ENCODE data around the gene ARF6.
"Not testable (repeated sequence)": the region's sequence is repeated elsewhere in the genome, so short reads cannot be mapped to it uniquely, and the experiment has no call there.

Gene ARF6

DNA sequence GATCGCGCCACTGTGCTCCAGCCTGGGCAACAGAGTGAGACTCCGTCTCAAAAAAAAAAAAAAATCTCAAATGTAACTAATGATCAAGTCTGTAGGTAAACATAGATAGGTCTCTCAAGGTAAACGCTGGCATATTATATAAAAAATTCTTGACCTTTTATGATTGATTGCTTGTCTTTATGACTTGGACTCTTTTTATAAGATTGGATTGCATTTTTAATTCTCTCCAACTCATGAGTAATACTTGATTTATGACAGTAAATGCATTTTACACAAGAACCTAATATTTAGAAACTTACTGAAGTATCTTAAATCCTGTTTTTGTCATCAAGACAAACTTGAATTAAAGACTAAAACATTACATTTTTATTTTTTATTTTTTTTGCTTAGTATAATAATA, 16.1 kb downstream of the ARF6 start:
- DNase-seq: no peak

DNA sequence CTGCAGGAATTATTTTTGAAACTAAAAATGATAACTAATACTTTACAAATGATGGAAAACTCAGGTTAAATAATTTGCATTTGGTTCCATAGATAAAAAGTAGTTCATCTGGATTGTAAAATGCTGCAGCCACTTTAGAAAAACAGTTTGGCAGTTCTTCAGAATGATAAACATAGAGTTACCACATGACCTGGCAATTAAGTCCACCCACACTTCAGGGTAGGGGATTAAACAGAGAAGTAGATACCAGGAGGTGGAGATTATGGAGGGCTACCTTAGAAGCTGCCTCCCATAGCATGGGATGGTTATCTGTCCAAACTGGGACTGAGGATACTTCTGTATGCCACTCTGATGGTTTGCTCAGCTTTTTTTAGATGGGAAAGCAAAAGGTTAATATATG, 22.2 kb downstream of the ARF6 start:
- DNase-seq: no peak

DNA sequence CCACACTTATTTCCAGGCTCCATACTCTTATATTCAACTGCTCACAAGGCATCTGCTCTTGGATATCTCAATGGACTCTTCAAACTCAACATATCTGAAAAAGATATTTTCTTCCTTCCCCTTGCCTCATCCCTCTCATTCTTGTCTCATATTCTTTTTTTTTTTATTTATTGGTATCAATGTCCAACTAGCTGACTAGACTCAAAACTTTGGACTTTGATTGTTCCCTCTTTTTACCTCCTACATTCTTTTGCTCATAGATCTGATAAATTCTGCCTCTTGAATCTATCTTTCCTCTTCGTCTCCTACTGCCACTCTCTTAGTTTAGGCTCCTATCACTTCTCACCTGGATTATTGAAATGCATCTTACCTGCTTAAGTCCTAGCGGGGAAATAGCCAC, 25.8 kb downstream of the ARF6 start:
- DNase-seq: no peak

DNA sequence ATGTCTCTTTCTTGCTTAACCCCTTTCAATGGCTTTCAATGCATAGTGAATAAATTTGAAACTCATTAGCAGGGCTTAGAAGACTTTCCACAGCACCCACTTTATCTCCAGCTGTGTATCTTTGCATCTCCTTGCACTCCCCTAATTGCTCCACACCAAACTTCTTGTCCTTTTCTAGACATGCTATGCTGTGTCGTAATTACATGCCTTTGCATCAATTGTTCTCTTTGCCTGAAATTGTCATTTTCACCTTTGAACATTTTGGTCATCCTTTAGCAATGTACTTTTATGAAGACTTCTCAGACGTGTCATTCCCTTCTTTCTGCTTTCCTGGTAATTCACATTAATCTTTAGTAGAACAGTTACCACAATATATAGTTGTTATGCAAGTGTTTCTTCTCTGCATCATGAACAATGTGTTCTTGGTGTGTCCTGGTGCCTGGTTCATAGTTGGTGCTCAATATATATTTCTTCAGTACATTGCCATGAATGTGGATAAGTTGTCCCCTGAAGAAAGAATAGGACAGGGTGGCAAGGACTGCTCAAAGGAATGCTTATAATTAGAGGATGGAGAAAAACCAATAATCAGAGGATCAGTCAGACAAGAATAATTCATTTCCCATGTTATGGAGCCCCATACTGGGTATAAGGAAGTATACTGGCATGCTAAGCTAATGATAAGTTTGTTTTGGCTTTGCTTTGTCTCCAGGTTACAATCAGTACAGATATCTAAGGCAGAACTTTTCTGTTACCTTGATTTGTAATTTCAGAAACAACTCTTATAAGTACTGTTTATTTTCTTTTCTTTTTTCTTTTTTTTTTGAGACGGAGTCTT, 27.2 kb downstream of the ARF6 start:
- peak; percentile 3 for DNase-seq

DNA sequence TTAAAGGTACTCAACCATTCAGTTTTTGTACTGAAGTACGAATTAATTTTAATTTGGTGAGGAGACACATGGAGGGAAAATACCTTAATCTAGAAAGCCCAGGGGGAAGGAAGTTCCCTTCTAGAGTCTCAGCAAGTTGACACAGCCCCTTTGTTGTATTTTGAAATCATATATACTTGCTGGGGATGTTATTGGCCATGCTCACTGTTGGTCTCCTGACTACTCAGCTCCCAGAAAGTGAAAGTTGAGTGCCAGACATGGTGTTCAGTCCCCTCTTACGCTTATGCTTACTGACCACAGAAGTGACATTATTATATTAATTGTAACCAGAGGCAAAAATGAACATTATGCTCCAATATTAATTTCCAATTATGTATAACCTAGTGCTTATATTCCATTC, 28.1 kb downstream of the ARF6 start:
- DNase-seq: no peak

DNA sequence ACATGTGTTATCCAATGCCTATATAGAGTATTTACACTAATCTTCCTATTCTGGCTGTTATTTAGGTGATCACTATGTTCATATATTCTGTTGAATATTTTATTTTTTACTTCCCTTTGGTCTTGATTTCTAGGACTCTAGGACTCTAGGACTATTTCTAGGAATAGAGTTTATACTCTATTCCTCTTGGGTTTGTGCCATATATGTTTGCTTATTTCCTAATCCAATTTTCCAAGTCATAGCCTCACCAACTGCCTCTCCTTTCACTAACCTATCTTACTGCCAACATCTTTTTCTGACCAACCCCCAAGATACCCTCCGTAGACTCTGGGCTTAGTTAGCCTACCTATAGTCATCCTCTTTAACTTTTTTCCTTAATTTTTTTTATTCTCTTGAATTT, 28.5 kb downstream of the ARF6 start:
- DNase-seq: no peak

DNA sequence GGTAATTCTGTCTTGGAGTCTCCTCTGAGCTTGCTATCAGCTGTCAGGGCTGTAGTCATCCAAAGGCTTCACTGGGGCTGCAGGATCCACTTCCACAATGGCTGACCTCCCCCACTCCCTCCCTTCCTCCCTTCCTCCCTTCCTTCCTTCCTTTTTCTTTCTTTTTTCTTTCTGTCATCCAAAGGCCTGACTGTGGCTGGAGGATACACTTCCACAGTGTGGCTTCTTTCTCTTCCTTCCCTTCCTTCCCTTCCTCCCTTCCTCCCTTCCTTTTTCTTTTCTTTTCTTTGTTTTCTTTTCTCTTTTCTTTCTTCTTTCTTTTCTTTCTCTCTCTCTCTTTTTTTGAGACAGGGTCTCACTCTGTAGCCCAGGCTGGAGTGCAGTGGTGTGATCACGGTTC, 30.6 kb downstream of the ARF6 start:
- no peak for DNase-seq

DNA sequence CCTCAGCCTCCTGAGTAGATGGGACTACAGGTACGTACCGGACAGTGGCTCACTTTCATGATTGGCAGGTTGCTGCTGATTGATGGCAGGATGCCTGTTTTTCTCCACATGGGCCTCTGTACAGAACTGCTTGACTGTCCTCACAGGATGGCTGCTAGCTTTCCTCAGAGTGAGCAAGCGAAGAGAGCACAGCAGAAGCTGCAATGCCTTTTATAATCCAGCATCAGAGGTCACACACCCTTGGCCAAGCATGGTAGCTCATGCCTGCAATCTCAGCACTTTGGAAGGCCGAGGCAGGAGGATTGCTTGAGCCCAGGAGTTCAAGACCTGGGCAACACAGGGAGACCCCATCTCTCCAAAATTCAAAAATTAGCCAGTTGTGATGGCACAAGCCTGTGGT, 31.0 kb downstream of the ARF6 start:
- no peak for DNase-seq

DNA sequence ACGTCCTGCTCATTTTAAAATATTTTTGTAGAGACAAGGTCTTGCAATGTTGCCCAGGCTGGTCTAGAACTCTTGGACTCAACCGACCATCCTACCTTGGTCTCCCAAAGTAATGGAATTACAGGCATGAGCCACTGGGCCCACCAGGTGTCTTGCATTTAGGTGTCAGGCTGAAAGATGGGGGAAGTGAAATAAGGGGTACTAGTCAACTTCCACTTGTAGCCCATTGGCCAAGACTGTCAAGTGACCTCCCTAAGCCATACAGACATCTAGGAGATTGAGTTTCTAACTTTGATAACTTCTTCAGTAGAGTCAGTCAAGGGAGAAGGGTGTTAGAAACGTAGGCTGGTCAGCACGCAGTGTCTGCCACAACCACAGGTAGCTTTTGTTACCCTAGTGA, 32.0 kb downstream of the ARF6 start:
- DNase-seq: no peak

DNA sequence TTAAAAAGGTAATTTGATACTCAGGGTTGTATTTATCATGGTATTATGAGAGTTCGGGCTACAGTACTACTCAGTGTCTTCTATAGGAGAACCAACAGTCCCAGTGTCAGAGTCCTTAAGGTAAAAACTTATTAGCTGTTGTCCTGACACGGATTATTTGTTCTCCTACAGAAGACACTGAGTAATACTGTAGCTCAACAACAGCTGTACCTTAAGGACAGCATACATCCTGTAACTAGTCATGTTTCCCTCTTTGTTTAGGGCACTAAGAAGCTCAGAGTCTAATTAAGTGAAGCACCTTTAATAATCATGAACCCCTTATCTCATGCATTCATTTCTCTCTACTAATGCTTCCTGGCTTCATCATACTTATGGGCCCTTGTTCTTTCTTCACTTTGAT, 33.9 kb downstream of the ARF6 start:
- DNase-seq: peak; percentile 10

DNA sequence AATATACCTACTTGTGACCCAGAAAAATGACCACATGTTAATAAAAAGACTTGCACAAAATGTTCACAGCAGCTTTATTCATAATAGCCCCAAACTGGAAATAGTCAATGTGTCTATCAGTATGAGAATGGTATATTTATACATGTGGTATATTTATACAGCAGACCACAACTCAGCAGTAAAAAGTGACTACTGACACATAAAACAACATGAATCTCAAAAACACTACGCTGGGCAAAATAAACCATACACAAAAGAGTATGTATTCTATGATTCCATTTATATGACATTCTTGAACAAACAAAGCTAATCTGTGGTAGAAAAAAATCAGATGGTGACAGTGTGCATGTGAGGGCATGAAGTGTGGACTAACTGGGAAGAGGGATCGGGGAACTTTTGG, 35.1 kb downstream of the ARF6 start:
- DNase-seq: no peak

DNA sequence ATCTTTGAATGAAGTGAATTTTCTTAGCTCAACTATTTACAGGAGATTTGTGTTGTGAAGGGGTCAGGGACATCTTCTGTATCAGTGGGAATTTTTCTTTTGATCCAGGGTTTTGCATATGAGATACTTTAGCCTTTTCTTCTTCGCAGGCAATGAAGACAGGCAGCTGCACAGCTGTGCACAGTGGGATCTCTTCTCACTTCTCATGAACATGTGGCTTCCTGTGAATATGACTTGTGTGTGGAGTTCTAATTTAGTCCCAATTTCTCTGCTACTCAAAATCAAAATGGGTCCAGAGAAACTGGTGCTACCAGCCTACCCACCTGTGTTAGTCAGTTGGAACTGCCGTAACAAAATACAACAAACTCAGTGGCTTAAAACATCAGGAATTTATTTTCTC, 37.8 kb downstream of the ARF6 start:
- no peak for DNase-seq

DNA sequence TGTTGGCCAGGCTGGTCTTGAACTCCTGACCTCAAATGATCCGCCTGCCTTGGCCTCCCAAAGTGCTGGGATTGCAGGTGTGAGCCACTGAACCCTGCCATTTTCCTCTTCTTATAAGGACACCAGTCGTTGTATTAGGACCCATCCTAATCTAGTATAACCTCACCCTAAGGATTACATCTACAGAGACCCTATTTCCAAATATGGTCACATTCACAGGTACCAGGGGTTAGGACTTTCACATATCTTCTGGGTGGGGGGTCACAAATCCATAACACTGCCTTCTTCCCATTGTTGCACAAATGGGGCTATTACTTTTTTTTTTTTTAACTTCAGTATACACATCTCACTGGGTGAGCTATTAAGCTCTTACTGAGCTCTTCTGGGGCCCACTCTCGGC, 38.6 kb downstream of the ARF6 start:
- no peak for DNase-seq

DNA sequence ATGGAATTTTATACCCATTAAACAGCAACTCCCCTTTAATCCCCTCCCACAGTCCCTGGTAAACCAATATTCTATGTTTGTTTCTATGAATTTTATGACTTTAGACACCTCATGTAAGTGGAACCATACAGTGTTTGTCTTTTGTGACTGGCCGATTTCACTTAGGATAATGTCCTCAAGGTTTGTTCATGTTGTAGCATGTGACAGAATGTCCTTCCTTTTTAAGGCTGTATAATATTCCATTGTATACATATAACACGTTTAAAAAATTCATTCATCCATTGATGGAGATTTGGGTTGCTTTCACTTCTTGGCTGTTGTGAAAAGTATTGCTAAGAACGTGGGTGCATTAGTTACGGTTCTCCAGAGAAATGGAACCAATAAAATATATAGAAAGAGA, 40.2 kb downstream of the ARF6 start:
- DNase-seq: no peak

DNA sequence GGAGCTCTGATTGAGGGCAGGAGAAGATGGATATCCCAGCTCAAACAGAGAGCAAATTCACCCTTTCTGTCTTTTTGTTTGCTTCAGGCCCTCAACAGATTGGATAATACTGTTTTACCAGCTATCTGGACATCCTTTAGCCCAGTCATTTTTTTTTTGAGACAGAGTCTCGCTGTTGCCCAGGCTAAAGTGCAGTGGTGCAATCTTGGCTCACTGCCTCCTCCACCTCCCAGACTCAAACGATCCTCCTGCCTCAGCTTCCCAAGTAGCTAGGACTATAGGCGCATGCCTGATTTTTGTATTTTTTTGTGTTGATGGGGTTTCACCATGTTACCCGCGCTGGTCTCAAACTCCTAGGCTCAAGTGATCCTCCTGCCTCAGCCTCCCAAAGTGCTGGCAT, 40.8 kb downstream of the ARF6 start:
- no peak for DNase-seq

DNA sequence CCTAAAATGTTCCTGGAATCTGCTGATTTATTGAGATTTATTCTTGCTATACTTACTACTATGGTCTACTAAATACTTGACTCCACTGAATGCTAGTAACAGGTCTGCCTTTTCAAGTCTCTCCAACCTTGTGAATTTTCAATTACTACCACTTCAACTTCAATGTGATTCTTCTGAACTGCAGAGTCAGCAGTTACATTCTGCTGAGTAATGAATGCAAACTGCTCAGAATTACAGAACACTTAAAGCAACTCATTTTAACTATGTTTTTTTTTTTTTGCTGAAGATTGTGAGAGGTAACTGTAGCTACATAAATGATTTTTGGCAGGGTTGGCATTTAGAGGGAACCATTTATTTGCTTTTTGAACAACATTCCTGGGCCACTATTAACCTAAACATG, 41.8 kb downstream of the ARF6 start:
- DNase-seq: no peak

DNA sequence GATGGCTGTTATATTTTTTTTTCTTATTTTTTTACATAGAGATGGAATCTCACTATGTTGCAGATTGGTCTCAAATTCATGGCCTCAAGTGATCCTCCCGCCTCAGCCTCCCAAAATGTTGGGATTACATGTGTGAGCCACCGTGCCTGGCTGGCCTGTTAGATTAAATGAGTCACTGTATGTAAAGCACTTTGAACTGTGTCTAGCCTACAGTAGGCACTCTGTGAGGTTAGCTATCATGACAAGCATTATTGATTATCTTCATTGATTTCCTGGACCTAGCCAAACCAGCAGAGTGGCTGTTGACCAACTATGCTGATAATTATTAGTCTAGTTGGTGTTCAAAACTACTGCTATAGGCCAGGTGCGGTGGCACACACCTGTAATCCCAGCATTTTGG, 42.6 kb downstream of the ARF6 start:
- no peak for DNase-seq

DNA sequence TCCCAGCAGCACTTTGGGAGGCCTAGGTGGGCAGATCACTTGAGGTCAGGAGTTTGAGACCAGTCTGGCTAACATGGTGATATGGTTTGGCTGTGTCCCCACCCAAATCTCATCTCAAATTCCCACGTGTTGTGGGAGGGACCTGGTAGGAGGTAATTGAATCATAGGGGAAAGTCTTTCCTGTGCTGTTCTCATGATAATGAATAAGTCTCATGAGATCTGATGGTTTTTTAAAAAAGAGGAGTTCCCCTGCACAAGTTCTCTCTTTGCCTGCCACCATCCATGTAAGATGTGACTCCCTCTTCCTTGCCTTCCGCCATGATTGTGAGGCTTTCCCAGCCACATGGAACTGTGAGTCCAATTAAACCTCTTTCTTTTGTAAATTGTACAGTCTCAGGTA, 43.4 kb downstream of the ARF6 start:
- DNase-seq: not testable (repeated sequence)

DNA sequence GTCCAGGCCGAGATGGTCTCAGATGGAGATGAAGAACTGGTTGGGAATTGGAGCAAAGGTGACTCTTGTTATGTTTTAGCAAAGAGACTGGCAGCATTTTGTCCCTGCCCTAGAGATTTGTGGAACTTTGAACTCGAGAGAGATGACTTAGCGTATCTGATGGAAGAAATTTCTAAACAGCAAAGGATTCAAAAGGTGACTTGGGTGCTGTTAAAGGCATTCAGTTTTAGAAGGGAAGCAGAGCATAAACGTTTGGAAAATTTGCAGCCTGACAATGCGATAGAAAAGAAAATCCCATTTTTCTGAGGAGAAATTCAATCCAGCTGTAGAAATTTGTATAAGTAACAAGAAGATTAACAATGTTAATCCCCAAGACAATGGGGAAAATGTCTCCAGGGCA, 44.0 kb downstream of the ARF6 start:
- DNase-seq: not testable (repeated sequence)

DNA sequence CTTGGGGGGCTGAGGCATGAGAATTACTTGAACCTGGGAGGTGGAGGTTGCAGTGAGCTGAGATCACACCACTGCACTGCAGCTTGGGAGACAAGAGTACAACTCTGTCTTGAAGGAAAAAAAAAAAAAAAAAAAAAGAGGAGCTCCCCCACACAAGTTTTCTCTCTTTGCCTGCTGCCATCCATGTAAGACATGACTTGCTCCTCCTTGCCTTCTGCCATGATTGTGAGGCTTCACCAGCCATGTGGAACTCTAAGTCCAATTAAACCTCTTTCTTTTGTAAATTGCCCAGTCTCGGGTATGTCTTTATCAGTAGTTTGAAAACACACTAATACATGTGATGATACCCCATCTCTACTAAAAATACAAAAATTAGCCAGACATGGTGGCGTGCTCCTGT, 46.3 kb downstream of the ARF6 start:
- not testable (repeated sequence) for DNase-seq

DNA sequence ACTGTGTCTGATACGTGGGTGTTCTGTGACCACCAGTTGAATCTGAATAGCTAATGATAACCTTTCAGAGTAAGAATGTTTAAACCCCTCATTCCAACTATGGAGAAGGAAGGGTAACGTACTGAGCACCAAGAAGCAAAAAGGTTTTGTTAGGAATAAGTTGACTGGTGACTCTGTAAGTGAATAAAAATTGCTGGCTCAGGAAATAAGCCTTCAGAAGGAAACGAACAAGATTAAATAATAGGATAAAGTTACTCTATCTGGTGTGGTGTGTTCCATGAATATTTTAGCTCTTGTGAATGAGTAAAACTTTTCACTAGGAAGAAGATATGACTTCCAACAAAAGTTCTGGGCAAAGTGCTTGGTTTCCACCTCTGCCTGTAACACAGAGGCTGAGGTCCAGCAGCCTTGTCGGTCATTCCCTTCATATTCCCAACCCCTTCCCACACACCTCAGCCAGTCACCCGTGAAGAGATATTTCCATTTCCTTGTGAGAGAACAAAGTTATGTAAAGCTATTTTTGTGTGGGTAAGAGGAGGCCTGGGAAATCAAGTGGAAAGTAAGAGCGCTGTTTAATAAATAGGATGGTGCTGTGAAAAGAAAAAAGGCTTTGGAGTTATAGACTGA, 47.1 kb downstream of the ARF6 start:
- DNase-seq: no peak

DNA sequence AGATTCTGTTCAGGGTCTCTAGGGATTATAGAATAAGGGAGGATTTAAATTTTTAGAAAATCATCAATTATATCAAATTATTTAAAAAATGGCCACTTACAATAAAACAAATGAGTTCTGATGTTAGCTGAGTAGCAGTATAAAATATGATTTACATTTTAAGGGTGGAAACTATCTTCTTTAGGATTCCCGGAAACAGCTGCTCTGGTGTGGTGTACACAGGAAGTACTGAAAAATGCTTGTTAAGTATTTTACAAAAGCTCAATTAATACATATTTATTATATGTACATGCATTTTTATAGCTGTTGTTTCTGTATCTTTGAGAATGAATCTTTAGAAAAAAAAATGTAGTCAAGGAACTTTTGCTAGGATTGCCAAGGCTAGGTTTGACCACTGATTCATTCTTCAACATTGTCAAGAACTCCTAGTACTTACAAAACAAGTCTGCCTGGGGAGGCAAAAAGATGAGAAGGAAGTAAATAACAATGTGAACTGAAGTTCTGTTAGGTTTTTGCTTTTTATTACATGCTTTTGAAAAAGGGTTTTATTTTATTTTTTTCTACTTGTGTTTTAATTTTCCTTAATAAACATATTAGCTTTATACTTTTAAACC, 48.0 kb downstream of the ARF6 start:
- no peak for DNase-seq

DNA sequence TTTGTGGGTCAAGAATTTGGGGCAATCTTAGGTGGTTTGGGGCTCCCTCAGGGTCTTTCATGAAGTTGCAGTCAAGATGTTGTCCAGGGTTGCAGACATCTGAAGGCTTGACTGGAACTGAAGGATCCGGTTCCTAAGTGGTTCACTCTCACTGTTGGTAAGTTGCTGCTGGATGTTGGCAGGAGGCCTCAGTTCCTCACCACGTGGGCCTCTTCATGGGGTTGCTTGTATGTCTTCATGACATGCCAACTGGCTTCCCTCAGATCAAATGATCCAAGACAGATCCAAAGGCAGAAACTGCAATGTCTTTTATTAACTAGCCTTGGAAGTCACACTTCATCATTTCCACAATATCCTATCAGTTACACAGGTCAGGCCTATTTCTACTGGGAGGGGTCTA, 49.2 kb downstream of the ARF6 start:
- DNase-seq: no peak

DNA sequence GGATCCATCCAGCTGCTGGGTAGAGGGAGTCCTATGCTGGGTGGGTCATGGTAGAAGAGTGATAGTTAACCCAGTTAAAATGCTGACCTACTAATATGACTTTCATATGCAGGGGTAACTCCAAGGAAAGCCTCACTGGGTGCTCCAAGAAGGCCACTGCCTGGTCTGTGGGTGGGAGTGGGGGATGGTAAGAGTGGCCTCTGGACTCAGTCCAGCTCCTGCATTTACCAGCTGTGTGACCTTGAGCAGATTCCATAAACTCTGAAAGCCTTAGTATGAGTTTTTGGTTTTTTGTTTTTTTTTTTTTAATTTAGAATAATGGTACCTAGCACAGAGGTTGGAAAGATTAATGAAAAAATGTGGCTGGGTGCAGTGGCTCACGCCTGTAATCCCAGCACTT, 51.6 kb downstream of the ARF6 start:
- no peak for DNase-seq

Measured in DMS53 (cell line).